MCF 10A (cell line): Measurements from ENCODE around the gene ANKMY1. TPM values are rescaled to one million over a fixed set of nuclear protein-coding genes. Genes with fewer than 3 reads are reported as not detected.

Experiments
- BruUV-seq: library from RNA; stranded (reverse); fragments of 400-500 nt; replicated peaks from 2 replicates; lab custom pipeline; 2021; lab: Mats Ljungman, UMichigan
- CTCF ChIA-PET: fragments of 300-600 bp; sonication (Branson Sonifier 250); formaldehyde crosslinking; extraction: SDS; loops from one replicate; lab custom pipeline; 2021; ENCODE audit warnings: antibody characterized with exemption, inconsistent platforms; lab: Yijun Ruan, JAX
- POLR2A ChIA-PET: fragments of 300-600, 350-650 bp; sonication (Branson Sonifier 250); formaldehyde crosslinking; extraction: SDS; loops from one replicate; lab custom pipeline; 2020; ENCODE audit warnings: antibody characterized with exemption, inconsistent platforms; lab: Yijun Ruan, JAX
- DNase-seq: peaks from one replicate; pipeline ENCODE4 v3.0.0-alpha.2; 2018; ENCODE audit not compliant: unreplicated experiment
- H3K27ac Mint-ChIP-seq: one replicate; pipeline ENCODE4 v1.8.0; 2022; ENCODE audit warnings: mild to moderate bottlenecking, low read depth, mixed read lengths; ENCODE audit not compliant: unreplicated experiment
- H3K27me3 Mint-ChIP-seq: one replicate; pipeline ENCODE4 v1.8.0; 2022; ENCODE audit warnings: mixed read lengths; ENCODE audit not compliant: insufficient read depth, unreplicated experiment
- H3K36me3 Mint-ChIP-seq: one replicate; pipeline ENCODE4 v1.8.0; 2022; ENCODE audit warnings: mild to moderate bottlenecking, moderate library complexity, mixed read lengths; ENCODE audit not compliant: insufficient read depth, unreplicated experiment
- H3K4me1 Mint-ChIP-seq: one replicate; pipeline ENCODE4 v1.8.0; 2022; ENCODE audit warnings: mixed read lengths; ENCODE audit not compliant: insufficient read depth, unreplicated experiment
- H3K4me3 Mint-ChIP-seq: one replicate; pipeline ENCODE4 v1.8.0; 2022; ENCODE audit warnings: mild to moderate bottlenecking, moderate library complexity, mixed read lengths; ENCODE audit not compliant: unreplicated experiment
- H3K9me3 Mint-ChIP-seq: one replicate; pipeline ENCODE4 v1.8.0; 2022; ENCODE audit warnings: mixed read lengths; ENCODE audit not compliant: unreplicated experiment
- CTCF ChIP-seq: fragments of 200-600 bp; IDR thresholded peaks from one replicate; pipeline ENCODE4 v1.8.0; 2022; ENCODE audit warnings: antibody characterized with exemption, mild to moderate bottlenecking; ENCODE audit not compliant: unreplicated experiment
- intact Hi-C: fragments of 100-400 bp; cut with micrococcal nuclease; formaldehyde crosslinking; loops from 2 replicates; pipeline ENCODE4 v1.14.1; 2022
- total RNA-seq: library from RNA; stranded (reverse); gene quantifications from 2 replicates; pipeline ENCODE4 v1.2.3, GENCODE V29; 2022

The ANKMY1 gene
- total RNA-seq, 1 experiment from 2014 or later: 22.2 TPM

- Mint-ChIP-seq H3K9me3 (no peaks in the 10 kb centered on the region), H3K4me1 (peaks cover 5% of the 10 kb centered on the region), H3K36me3 (peaks cover 36% of the 10 kb centered on the region), H3K27me3 (no peaks in the 10 kb centered on the region), H3K27ac (no peak overlapping the region), H3K4me3 (no peak overlapping the region)
- no peak for TF ChIP-seq CTCF
- ChIA-PET CTCF (no interaction called here), POLR2A (interaction anchor here (0.5 kb wide), 1 partner anchor 122 kb away, joined by 4 read pairs; no protein-coding TSS in a partner anchor)
- intact Hi-C loops: no loop called here
- DNase-seq: no peak
- no TSS peak for BruUV-seq
Observed at GRCh38 chr2:240465268-240465764, 92.5 kb downstream of the ANKMY1 start.

GRCh38 chr2:240464514-240465241, 93.1 kb downstream of the ANKMY1 start:
- no peaks in the 10 kb centered on the region for H3K9me3 Mint-ChIP-seq

GRCh38 chr2:240463866-240464481, 93.8 kb downstream of the ANKMY1 start:
- TF ChIP-seq CTCF: no peak
- peaks cover 37% of the 10 kb centered on the region for H3K36me3 Mint-ChIP-seq
- H3K4me3 Mint-ChIP-seq: no peak overlapping the region
- H3K27ac Mint-ChIP-seq: no peak overlapping the region
- no peaks in the 10 kb centered on the region for H3K27me3 Mint-ChIP-seq
- H3K9me3 Mint-ChIP-seq: no peaks in the 10 kb centered on the region
- no peak for DNase-seq
- no peaks in the 10 kb centered on the region for H3K4me1 Mint-ChIP-seq
- ChIA-PET CTCF (interaction anchor here (1.5 kb wide), 1 partner anchor 231 kb away, joined by 5 read pairs; no protein-coding TSS in a partner anchor), POLR2A (no interaction called here)
- no TSS peak for BruUV-seq
- intact Hi-C loops: no loop called here

More at GRCh38 chr2:240464514-240465241, 93.1 kb downstream of the ANKMY1 start:
- intact Hi-C loops: no loop called here
- no peak for TF ChIP-seq CTCF
- H3K27me3 Mint-ChIP-seq: no peaks in the 10 kb centered on the region
- peaks cover 37% of the 10 kb centered on the region for H3K36me3 Mint-ChIP-seq
- H3K4me3 Mint-ChIP-seq: no peak overlapping the region
- ChIA-PET POLR2A (interaction anchor here (0.5 to 0.6 kb wide), 2 partner anchors 15 to 122 kb away, joined by 3 to 4 read pairs; no protein-coding TSS in a partner anchor), CTCF (interaction anchor here (1.5 kb wide), 1 partner anchor 232 kb away, joined by 5 read pairs; no protein-coding TSS in a partner anchor)
- no peak overlapping the region for H3K27ac Mint-ChIP-seq
- no TSS peak for BruUV-seq
- peaks cover 4% of the 10 kb centered on the region for H3K4me1 Mint-ChIP-seq
- DNase-seq: no peak

GRCh38 chr2:240463274-240463865, 94.4 kb downstream of the ANKMY1 start:
- Mint-ChIP-seq H3K9me3 (no peaks in the 10 kb centered on the region), H3K36me3 (peaks cover 37% of the 10 kb centered on the region), H3K27ac (no peak overlapping the region), H3K4me1 (no peaks in the 10 kb centered on the region), H3K27me3 (no peaks in the 10 kb centered on the region), H3K4me3 (no peak overlapping the region)
- intact Hi-C loops: no loop called here
- CTCF ChIA-PET: interaction anchor here (1.5 kb wide), 1 partner anchor 231 kb away, joined by 5 read pairs; no protein-coding TSS in a partner anchor
- TF ChIP-seq CTCF: no peak
- no TSS peak for BruUV-seq
- POLR2A ChIA-PET: interaction anchor here (0.5 to 0.8 kb wide), 2 partner anchors 13 to 128 kb away, joined by 3 read pairs; no protein-coding TSS in a partner anchor
- DNase-seq: no peak
